ENCODE results near the gene LAMA5. TPM values are rescaled to one million over a fixed set of nuclear protein-coding genes. Genes with fewer than 3 reads are reported as not detected.

LAMA5 gene
- total and polyA plus RNA-seq, 2 of the 8 experiments (the other 6 are each of a cell fraction or from before 2014, with no cell fraction given): 34.4 to 225 TPM

DNA sequence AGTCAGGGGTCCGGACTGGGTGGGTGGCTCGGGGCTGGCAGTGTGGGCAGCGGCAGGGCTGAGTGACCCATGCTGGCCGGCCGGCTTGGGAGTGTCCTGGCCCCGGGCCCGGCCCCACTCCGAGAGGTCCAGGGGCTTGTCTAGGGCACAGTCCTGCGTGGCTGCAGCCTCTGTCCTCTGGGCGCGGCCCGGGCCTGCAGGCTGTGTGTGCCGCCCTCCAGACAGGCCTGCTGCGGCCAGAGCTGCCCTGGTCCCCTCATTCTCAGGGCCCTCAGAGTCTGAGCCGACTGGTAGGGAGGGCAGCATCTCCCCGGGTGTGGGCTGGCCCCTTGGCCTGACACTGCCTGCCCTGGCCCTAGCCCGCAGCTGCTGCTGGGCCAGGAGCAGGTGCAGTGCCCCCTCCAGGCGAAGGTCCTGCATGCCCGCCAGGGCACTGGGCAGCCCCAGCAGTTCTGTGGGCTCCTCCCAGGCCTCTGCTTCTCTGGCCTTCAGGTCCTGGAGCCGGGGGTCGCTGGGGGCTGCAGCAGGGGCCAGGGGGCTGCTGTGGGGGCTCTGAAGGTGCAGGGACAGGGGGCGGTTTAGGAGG lies 46.9 kb upstream of the LAMA5 start:
- peaks cover 0 to 8% (median 0%) of the 10 kb centered on the region in 4 experiments; a peak in 2 of 7 replicates for H3K4me1 ChIP-seq (replicated peaks in 1 of 4; ENCODE audit: control insufficient read depth in 3 of 4, insufficient read depth in 4 of 4, low read length in 3 of 4)
- no peak overlapping the region for H3K14ac ChIP-seq (ENCODE audit: insufficient read length)
- no peak for DNase-seq (ENCODE audit: low read depth in 1 of 2, low spot score in 2 of 2)
- H3K4me3 ChIP-seq (ENCODE audit: extremely low read depth in 1 of 4, insufficient read depth in 2 of 4, low read depth in 3 of 4, low read length in 4 of 4): no peak overlapping the region
- no peaks in the 10 kb centered on the region for H3K79me2 ChIP-seq (ENCODE audit: control insufficient read depth in 1 of 2, insufficient read depth in 2 of 2, low read length in 2 of 2)
- H3K4ac ChIP-seq (replicated peaks; ENCODE audit: insufficient read length, low read depth, low read length): no peak overlapping the region
- no peaks in the 10 kb centered on the region for H3K9me3 ChIP-seq (ENCODE audit: insufficient read depth in 2 of 2, low read depth in 1 of 2, low read length in 1 of 2)
- no peak for FAIRE-seq
- H4K20me1 ChIP-seq (replicated peaks in 1 of 2; ENCODE audit: control insufficient read depth in 1 of 2, insufficient read depth in 2 of 2, low read length in 2 of 2): peaks cover 0 to 2% of the 10 kb centered on the region in 2 experiments
- H2BK20ac ChIP-seq (ENCODE audit: low read length): no peak overlapping the region
- no peak overlapping the region for H3K56ac ChIP-seq (replicated peaks; ENCODE audit: insufficient read length, low read depth, low read length)
- no peaks in the 10 kb centered on the region for H3K79me1 ChIP-seq (ENCODE audit: low read depth, low read length)
- no peak overlapping the region for H2AFZ ChIP-seq (ENCODE audit: low read length)
- no peak overlapping the region for H3K18ac ChIP-seq (ENCODE audit: extremely low read depth, low read length)
- H4K91ac ChIP-seq (replicated peaks; ENCODE audit: insufficient read length, low read length): no peak overlapping the region
- no peak overlapping the region for H2BK15ac ChIP-seq (ENCODE audit: low read length)
- H2BK12ac ChIP-seq (ENCODE audit: low read depth, low read length): no peak overlapping the region
- no peak overlapping the region for H3K27ac ChIP-seq (ENCODE audit: low read depth, low read length)
- no peak overlapping the region for H3K9ac ChIP-seq (replicated peaks in 1 of 4; ENCODE audit: extremely low read depth in 1 of 4, low read depth in 3 of 4, low read length in 3 of 4)
- no peaks in the 10 kb centered on the region for H3K36me3 ChIP-seq (ENCODE audit: control insufficient read depth in 2 of 4, insufficient read depth in 4 of 4, low read length in 3 of 4)
- ChIA-PET POLR2A (ENCODE audit: partially characterized antibody) (interaction anchor here (2.4 kb wide), 1 partner anchor 10 kb away, joined by 15 read pairs; no protein-coding TSS in a partner anchor), CTCF (ENCODE audit: partially characterized antibody) (interaction anchor here (0.8 to 7.1 kb wide), 11 partner anchors 9 to 74 kb away, joined by 3 to 104 read pairs (median 4); partner anchors contain the start of gene RBBP8NL)
- H2AK5ac ChIP-seq (ENCODE audit: low read depth, low read length): no peak overlapping the region
- H4K8ac ChIP-seq (ENCODE audit: extremely low read depth, insufficient read depth, low read length): no peak overlapping the region
- TF ChIP-seq GABPA (IDR thresholded peaks at IDR 0.05; ENCODE audit: borderline replicate concordance, insufficient read depth, low read length): peak; percentile 79; the same call in 1 of the 2 replicates
- peak in 1 of 2 experiments; percentile 47; a peak in 2 of 4 replicates for TF ChIP-seq RAD21 (IDR thresholded peaks at IDR 0.05 in 1 of 2, conservative IDR thresholded peaks at IDR 0.05 in 1 of 2; ENCODE audit: low read depth in 2 of 2, low read length in 2 of 2)
- TF ChIP-seq SP1 (IDR thresholded peaks at IDR 0.05; ENCODE audit: low read depth, low read length): no peak
- TF ChIP-seq, protein P1, sequence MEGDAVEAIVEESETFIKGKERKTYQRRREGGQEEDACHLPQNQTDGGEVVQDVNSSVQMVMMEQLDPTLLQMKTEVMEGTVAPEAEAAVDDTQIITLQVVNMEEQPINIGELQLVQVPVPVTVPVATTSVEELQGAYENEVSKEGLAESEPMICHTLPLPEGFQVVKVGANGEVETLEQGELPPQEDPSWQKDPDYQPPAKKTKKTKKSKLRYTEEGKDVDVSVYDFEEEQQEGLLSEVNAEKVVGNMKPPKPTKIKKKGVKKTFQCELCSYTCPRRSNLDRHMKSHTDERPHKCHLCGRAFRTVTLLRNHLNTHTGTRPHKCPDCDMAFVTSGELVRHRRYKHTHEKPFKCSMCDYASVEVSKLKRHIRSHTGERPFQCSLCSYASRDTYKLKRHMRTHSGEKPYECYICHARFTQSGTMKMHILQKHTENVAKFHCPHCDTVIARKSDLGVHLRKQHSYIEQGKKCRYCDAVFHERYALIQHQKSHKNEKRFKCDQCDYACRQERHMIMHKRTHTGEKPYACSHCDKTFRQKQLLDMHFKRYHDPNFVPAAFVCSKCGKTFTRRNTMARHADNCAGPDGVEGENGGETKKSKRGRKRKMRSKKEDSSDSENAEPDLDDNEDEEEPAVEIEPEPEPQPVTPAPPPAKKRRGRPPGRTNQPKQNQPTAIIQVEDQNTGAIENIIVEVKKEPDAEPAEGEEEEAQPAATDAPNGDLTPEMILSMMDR (IDR thresholded peaks at IDR 0.05; ENCODE audit: control extremely low read depth in 1 of 3, insufficient read depth in 1 of 3, low read depth in 1 of 3, low read length in 3 of 3): peak in 2 of 3 experiments; percentile 61 to 66; a peak in 3 of 4 replicates
- peaks cover 0 to 3% (median 0%) of the 10 kb centered on the region in 4 experiments; a peak in 2 of 7 replicates for H3K27me3 ChIP-seq (replicated peaks in 1 of 4; ENCODE audit: control insufficient read depth in 3 of 4, extremely low read depth in 1 of 4, insufficient read depth in 3 of 4, low read length in 3 of 4)
- 79% methylated on average over 10 of the region's 22 CpGs; no CpG with 5 or more reads in 1 of the 2 experiments for WGBS, 2 experiments (ENCODE audit: extremely low coverage in 1 of 2, insufficient coverage in 1 of 2, insufficient read length in 1 of 2, insufficient replicate concordance in 2 of 2, low coverage in 1 of 2, low lambda C conversion rate in 2 of 2, missing lambda C conversion rate in 1 of 2)
- no peak overlapping the region for H3K23ac ChIP-seq (ENCODE audit: insufficient read length)
- H4K5ac ChIP-seq (ENCODE audit: insufficient read length, low read depth, low read length): no peak overlapping the region
- H2BK5ac ChIP-seq (ENCODE audit: low read depth, low read length): no peak overlapping the region
- no peak overlapping the region for H2BK120ac ChIP-seq (replicated peaks; ENCODE audit: low read depth, low read length)
- H3K23me2 ChIP-seq (ENCODE audit: low read depth, low read length): no peaks in the 10 kb centered on the region
- H3K4me2 ChIP-seq (ENCODE audit: insufficient read depth in 1 of 2, low read depth in 2 of 2, low read length in 2 of 2): no peak overlapping the region

Measured in H1 (cell line).